Lower leg skin (tissue), 3 donors: ENCODE results near the gene MOBP.

ENCODE experiments used
- CTCF ChIP-seq, 3 donors: fragments of 450-650 bp; IDR thresholded peaks; one replicate each; pipeline ENCODE4 v1.5.1; 2016; ENCODE audit warnings: antibody characterized with exemption in 3 of 3, mild to moderate bottlenecking in 3 of 3, moderate library complexity in 2 of 3
- POLR2A ChIP-seq, 2 donors: fragments of 450-650 bp; IDR thresholded peaks; one replicate each; pipeline ENCODE4 v1.6.1; 2016 to 2017; ENCODE audit warnings: antibody characterized with exemption in 2 of 2, mild to moderate bottlenecking in 1 of 2, moderate library complexity in 1 of 2

GRCh38 chr3:39447637-39448483, 19.6 kb upstream of the MOBP start:
- TF ChIP-seq CTCF (IDR thresholded peaks at IDR 0.05): no peak
- TF ChIP-seq POLR2A (IDR thresholded peaks at IDR 0.05): no peak
